Measurements from ENCODE around the gene MEIOSIN. TPM values are rescaled to one million over a fixed set of nuclear protein-coding genes. Genes with fewer than 3 reads are reported as not detected.

MEIOSIN gene
- total RNA-seq, 5 donors from 2014 or later (not counting 1 experiment from before 2014, with no cell fraction given): not detected

GRCh38 chr19:45730368-45731288, 2.6 kb upstream of the MEIOSIN start, which contains the start of gene FBXO46:
Gene FBXO46, minus strand, starts transcription at chr19:45730896. Its CDS starts 17,401 bp downstream, at chr19:45713495.
- Mint-ChIP-seq H3K4me1 (peaks cover 36 to 39% (median 38%) of the 10 kb centered on the region in 3 donors), H3K36me3 (no peaks in the 10 kb centered on the region), H3K9me3 (no peaks in the 10 kb centered on the region), H3K4me3 (peak within 1 kb of the TSS; percentile 82 to 95 (median 92)), H3K27me3 (no peaks in the 10 kb centered on the region), H3K27ac (peak within 1 kb of the TSS; percentile 89 to 91)
- ATAC-seq (replicated peaks in 1 of 4) (peak; percentile 99), DNase-seq (peak; percentile 85 to 96 (median 91))
- Histone ChIP-seq H3K27ac (ENCODE audit: low read length) (peak within 1 kb of the TSS; percentile 64), H3K4me1 (ENCODE audit: control insufficient read depth in 1 of 2, extremely low read depth in 1 of 2, insufficient read depth in 2 of 2, low read length in 2 of 2) (peaks cover 9 to 37% of the 10 kb centered on the region in 2 experiments), H3K27me3 (replicated peaks in 1 of 2; ENCODE audit: control insufficient read depth in 2 of 2, extremely low read depth in 1 of 2, insufficient read depth in 2 of 2, low read length in 1 of 2) (no peaks in the 10 kb centered on the region), H3K4me3 (ENCODE audit: control insufficient read depth in 1 of 2, extremely low read depth in 1 of 2, low read length in 1 of 2) (peak within 1 kb of the TSS; percentile 63 to 82), H3K36me3 (ENCODE audit: control insufficient read depth in 2 of 2, extremely low read depth in 1 of 2, insufficient read depth in 1 of 2, low read length in 1 of 2) (peaks cover 0 to 4% of the 10 kb centered on the region in 2 donors), H3K9me3 (no peaks in the 10 kb centered on the region)
- WGBS (ENCODE audit: insufficient coverage): 0% methylated on average over 26 of the region's 48 CpGs
- ChIA-PET POLR2A (interaction anchor here (0.6 to 1.0 kb wide), 3 partner anchors 18 to 43 kb away, joined by 4 to 7 read pairs (median 6); partner anchors contain the start of gene QPCTL (in 1 of the 2)), CTCF (interaction anchor here (0.6 to 1.9 kb wide), 12 partner anchors 10 to 148 kb away, joined by 3 to 7 read pairs (median 4); partner anchors contain the start of genes DMWD (in 1 of the 2) and QPCTL (in 1 of the 2))

GRCh38 chr19:45739498-45740439, 6.5 kb downstream of the MEIOSIN start:
- H3K9me3 ChIP-seq: no peaks in the 10 kb centered on the region
- Mint-ChIP-seq H3K27ac (no peak overlapping the region), H3K36me3 (no peaks in the 10 kb centered on the region), H3K4me1 (no peaks in the 10 kb centered on the region), H3K4me3 (no peak overlapping the region), H3K27me3 (peaks cover 2 to 3% of the 10 kb centered on the region in 2 donors), H3K9me3 (no peaks in the 10 kb centered on the region)
- peaks cover 0 to 13% of the 10 kb centered on the region in 2 experiments for H3K27me3 ChIP-seq (replicated peaks in 1 of 2; ENCODE audit: control insufficient read depth in 2 of 2, extremely low read depth in 1 of 2, insufficient read depth in 2 of 2, low read length in 1 of 2)
- H3K36me3 ChIP-seq (ENCODE audit: control insufficient read depth in 2 of 2, extremely low read depth in 1 of 2, insufficient read depth in 1 of 2, low read length in 1 of 2): no peaks in the 10 kb centered on the region
- ChIA-PET CTCF (no interaction called here), POLR2A (no interaction called here)
- H3K4me1 ChIP-seq (ENCODE audit: control insufficient read depth in 1 of 2, extremely low read depth in 1 of 2, insufficient read depth in 2 of 2, low read length in 2 of 2): no peaks in the 10 kb centered on the region
- 86% methylated on average over 4 of the region's 10 CpGs for WGBS (ENCODE audit: insufficient coverage)
- no peak overlapping the region for H3K27ac ChIP-seq (ENCODE audit: low read length)
- no peak overlapping the region for H3K4me3 ChIP-seq (ENCODE audit: control insufficient read depth in 1 of 2, extremely low read depth in 1 of 2, low read length in 1 of 2)
- no peak for ATAC-seq (replicated peaks in 1 of 4)
- DNase-seq: no peak

GRCh38 chr19:45742969-45743368, 9.7 kb downstream of the MEIOSIN start:
- POLR2A ChIA-PET: no interaction called here

GRCh38 chr19:45745606-45746005, 12.4 kb downstream of the MEIOSIN start:
- no peak for ATAC-seq (replicated peaks in 1 of 4)
- no peaks in the 10 kb centered on the region for H3K4me1 Mint-ChIP-seq
- H3K9me3 Mint-ChIP-seq: no peaks in the 10 kb centered on the region
- H3K4me1 ChIP-seq (ENCODE audit: control insufficient read depth in 1 of 2, extremely low read depth in 1 of 2, insufficient read depth in 2 of 2, low read length in 2 of 2): no peaks in the 10 kb centered on the region
- no peak overlapping the region for H3K27ac Mint-ChIP-seq
- CTCF ChIA-PET: interaction anchor here in 1 of 2 donors (0.6 kb wide), 1 partner anchor 71 kb away, joined by 4 read pairs; no protein-coding TSS in a partner anchor
- DNase-seq: no peak
- no peak overlapping the region for H3K27ac ChIP-seq (ENCODE audit: low read length)
- H3K9me3 ChIP-seq: no peaks in the 10 kb centered on the region
- no peaks in the 10 kb centered on the region for H3K36me3 Mint-ChIP-seq
- POLR2A ChIA-PET: no interaction called here
- H3K4me3 Mint-ChIP-seq: no peak overlapping the region
- peaks cover 7 to 13% of the 10 kb centered on the region in 2 donors for H3K27me3 Mint-ChIP-seq
- H3K4me3 ChIP-seq (ENCODE audit: control insufficient read depth in 1 of 2, extremely low read depth in 1 of 2, low read length in 1 of 2): no peak overlapping the region
- no peaks in the 10 kb centered on the region for H3K36me3 ChIP-seq (ENCODE audit: control insufficient read depth in 2 of 2, extremely low read depth in 1 of 2, insufficient read depth in 1 of 2, low read length in 1 of 2)
- WGBS (ENCODE audit: insufficient coverage): 97% methylated on average over 6 of the region's 6 CpGs
- H3K27me3 ChIP-seq (replicated peaks in 1 of 2; ENCODE audit: control insufficient read depth in 2 of 2, extremely low read depth in 1 of 2, insufficient read depth in 2 of 2, low read length in 1 of 2): peaks cover 0 to 16% of the 10 kb centered on the region in 2 experiments

More at GRCh38 chr19:45742969-45743368, 9.7 kb downstream of the MEIOSIN start:
- Mint-ChIP-seq H3K27ac (no peak overlapping the region), H3K4me3 (no peak overlapping the region), H3K36me3 (no peaks in the 10 kb centered on the region), H3K9me3 (no peaks in the 10 kb centered on the region), H3K27me3 (peaks cover 10 to 15% of the 10 kb centered on the region in 2 donors), H3K4me1 (no peaks in the 10 kb centered on the region)
- DNase-seq (no peak), ATAC-seq (replicated peaks in 1 of 4) (no peak)
- H3K4me3 ChIP-seq (ENCODE audit: control insufficient read depth in 1 of 2, extremely low read depth in 1 of 2, low read length in 1 of 2): no peak overlapping the region
- peaks cover 0 to 21% of the 10 kb centered on the region in 2 experiments for H3K27me3 ChIP-seq (replicated peaks in 1 of 2; ENCODE audit: control insufficient read depth in 2 of 2, extremely low read depth in 1 of 2, insufficient read depth in 2 of 2, low read length in 1 of 2)
- no peak overlapping the region for H3K27ac ChIP-seq (ENCODE audit: low read length)
- CTCF ChIA-PET: interaction anchor here in 1 of 2 donors (0.6 kb wide), 1 partner anchor 1759 kb away, joined by 5 read pairs; no protein-coding TSS in a partner anchor
- H3K9me3 ChIP-seq: no peaks in the 10 kb centered on the region
- no peaks in the 10 kb centered on the region for H3K36me3 ChIP-seq (ENCODE audit: control insufficient read depth in 2 of 2, extremely low read depth in 1 of 2, insufficient read depth in 1 of 2, low read length in 1 of 2)
- 81% methylated on average over 2 of the region's 4 CpGs for WGBS (ENCODE audit: insufficient coverage)
- H3K4me1 ChIP-seq (ENCODE audit: control insufficient read depth in 1 of 2, extremely low read depth in 1 of 2, insufficient read depth in 2 of 2, low read length in 2 of 2): no peaks in the 10 kb centered on the region

- Mint-ChIP-seq H3K36me3 (no peaks in the 10 kb centered on the region), H3K27me3 (peaks cover 7 to 15% of the 10 kb centered on the region in 2 donors), H3K4me1 (no peaks in the 10 kb centered on the region), H3K4me3 (no peak overlapping the region), H3K27ac (no peak overlapping the region), H3K9me3 (no peaks in the 10 kb centered on the region)
- WGBS (ENCODE audit: insufficient coverage): 65% methylated on average over 3 of the region's 5 CpGs
- no peaks in the 10 kb centered on the region for H3K36me3 ChIP-seq (ENCODE audit: control insufficient read depth in 2 of 2, extremely low read depth in 1 of 2, insufficient read depth in 1 of 2, low read length in 1 of 2)
- no peaks in the 10 kb centered on the region for H3K4me1 ChIP-seq (ENCODE audit: control insufficient read depth in 1 of 2, extremely low read depth in 1 of 2, insufficient read depth in 2 of 2, low read length in 2 of 2)
- no peak overlapping the region for H3K4me3 ChIP-seq (ENCODE audit: control insufficient read depth in 1 of 2, extremely low read depth in 1 of 2, low read length in 1 of 2)
- no peak overlapping the region for H3K27ac ChIP-seq (ENCODE audit: low read length)
- H3K27me3 ChIP-seq (replicated peaks in 1 of 2; ENCODE audit: control insufficient read depth in 2 of 2, extremely low read depth in 1 of 2, insufficient read depth in 2 of 2, low read length in 1 of 2): peaks cover 0 to 13% of the 10 kb centered on the region in 2 experiments
- ATAC-seq (replicated peaks in 1 of 4) (no peak), DNase-seq (no peak)
- CTCF ChIA-PET: no interaction called here
- POLR2A ChIA-PET: no interaction called here
- H3K9me3 ChIP-seq: no peaks in the 10 kb centered on the region
Observed at GRCh38 chr19:45746866-45747265, 13.6 kb downstream of the MEIOSIN start.

- ChIA-PET CTCF (no interaction called here), POLR2A (no interaction called here)
- 83% methylated on average over 2 of the region's 5 CpGs for WGBS (ENCODE audit: insufficient coverage)
Observed at GRCh38 chr19:45747513-45747912, 14.3 kb downstream of the MEIOSIN start.

More at GRCh38 chr19:45747513-45747912, 14.3 kb downstream of the MEIOSIN start:
- no peak overlapping the region for H3K27ac ChIP-seq (ENCODE audit: low read length)
- H3K4me3 Mint-ChIP-seq: no peak overlapping the region
- H3K27me3 ChIP-seq (replicated peaks in 1 of 2; ENCODE audit: control insufficient read depth in 2 of 2, extremely low read depth in 1 of 2, insufficient read depth in 2 of 2, low read length in 1 of 2): peaks cover 0 to 13% of the 10 kb centered on the region in 2 experiments
- no peaks in the 10 kb centered on the region for H3K9me3 ChIP-seq
- H3K36me3 ChIP-seq (ENCODE audit: control insufficient read depth in 2 of 2, extremely low read depth in 1 of 2, insufficient read depth in 1 of 2, low read length in 1 of 2): no peaks in the 10 kb centered on the region
- H3K4me1 Mint-ChIP-seq: no peaks in the 10 kb centered on the region
- DNase-seq (no peak), ATAC-seq (replicated peaks in 1 of 4) (no peak)
- peaks cover 7 to 15% of the 10 kb centered on the region in 2 donors for H3K27me3 Mint-ChIP-seq
- no peak overlapping the region for H3K27ac Mint-ChIP-seq
- no peaks in the 10 kb centered on the region for H3K4me1 ChIP-seq (ENCODE audit: control insufficient read depth in 1 of 2, extremely low read depth in 1 of 2, insufficient read depth in 2 of 2, low read length in 2 of 2)
- H3K9me3 Mint-ChIP-seq: no peaks in the 10 kb centered on the region
- H3K4me3 ChIP-seq (ENCODE audit: control insufficient read depth in 1 of 2, extremely low read depth in 1 of 2, low read length in 1 of 2): no peak overlapping the region
- no peaks in the 10 kb centered on the region for H3K36me3 Mint-ChIP-seq
